DLD1 (cell line): ENCODE results near the gene ZNF593OS.

Experiments used
- in situ Hi-C: cut with HindIII; loops from 2 replicates; pipeline ENCODE4 v1.10.0; 2017; ENCODE audit warnings: low sequenced_read_pairs

The ZNF593OS gene

DNA sequence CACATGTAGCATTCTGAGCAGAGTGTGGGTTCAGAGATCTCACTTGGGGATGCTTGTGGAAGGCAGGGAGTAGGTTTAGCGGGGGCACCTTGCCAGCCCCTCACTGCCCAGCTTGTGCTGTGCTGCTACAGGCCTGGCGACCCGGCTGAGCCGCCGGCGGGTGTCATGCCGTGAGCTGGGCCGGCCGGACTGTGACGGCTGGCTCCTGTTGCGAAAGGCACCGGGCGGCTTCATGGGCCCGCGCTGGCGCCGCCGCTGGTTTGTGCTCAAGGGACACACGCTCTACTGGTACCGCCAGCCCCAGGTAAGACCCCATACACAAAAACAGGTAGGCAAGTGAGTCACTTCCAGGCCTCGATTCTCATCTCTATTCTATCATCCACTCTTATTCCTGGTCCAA, 13.3 kb upstream of the ZNF593OS start:
- in situ Hi-C loops: no loop called here

DNA sequence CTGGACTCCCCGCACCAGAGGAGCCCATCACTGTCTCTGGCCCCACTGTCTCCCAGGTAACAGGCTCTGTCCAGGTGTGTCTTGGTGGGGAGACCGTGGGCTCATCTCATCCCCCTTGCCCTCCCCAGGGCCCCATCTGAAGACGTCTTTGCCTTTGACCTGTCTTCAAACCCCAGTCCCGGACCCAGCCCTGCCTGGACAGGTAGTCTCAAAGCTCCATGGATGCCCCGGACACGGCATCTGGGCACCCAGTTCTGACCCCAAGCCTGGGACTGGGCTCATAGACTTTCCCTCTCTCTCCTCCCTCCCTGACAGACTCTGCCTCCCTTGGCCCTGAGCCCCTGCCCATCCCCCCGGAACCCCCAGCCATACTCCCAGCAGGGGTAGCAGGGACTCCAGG, 12.5 kb upstream of the ZNF593OS start:
- in situ Hi-C loops: no loop called here

DNA sequence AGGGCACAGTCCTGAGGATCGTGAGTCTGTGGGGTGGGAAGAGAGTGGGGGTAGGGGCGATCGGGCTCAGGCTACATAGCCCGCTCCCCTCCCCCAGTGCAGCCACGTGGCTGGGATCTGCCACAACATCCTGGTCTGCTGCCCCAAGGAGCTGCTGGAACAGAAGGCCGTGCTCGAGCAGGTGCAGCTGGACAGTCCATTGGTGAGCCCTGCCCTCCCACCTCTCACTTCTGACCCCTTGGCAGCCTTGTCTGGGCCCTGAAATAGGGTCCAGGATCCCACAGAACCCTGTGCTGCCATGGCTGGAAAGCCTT, 10.7 kb upstream of the ZNF593OS start:
- in situ Hi-C loops: no loop called here

DNA sequence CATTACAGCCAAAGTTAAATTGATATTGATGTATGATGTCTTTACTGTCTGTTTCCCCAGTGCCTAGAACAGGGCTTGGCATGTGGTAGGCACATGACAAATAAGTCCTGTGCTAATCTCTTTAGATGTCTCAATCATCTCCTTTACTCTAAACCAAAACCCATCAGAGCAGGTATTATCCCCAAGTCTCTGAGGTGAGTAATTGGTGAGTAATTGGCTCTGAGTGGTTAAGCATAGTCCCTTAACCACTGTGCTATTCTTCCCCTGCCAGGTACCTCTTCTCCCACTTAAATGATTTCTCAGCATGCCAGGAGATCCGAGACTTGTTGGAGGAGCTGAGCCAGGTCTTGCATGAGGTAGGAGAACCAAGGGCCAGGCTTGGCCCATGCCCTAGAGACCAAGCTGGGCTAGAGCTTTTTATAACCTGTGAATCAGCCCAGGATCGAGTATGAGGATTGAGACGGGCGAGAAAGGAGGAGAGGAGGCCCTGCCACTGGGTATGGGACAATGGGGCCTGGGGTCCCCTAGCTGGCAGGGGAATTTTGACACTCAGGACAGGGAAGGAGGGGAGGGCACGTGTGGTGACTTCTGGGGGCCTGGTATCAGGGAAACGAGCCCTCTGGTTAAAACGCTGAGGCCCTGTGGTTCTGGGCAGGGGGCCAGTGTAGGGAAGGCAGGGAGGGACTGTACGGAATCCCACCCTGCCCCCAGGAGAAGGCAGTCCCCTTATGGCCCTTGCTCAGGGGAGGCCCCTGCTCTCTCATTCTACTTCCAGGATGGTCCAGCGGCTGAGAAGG, 10.2 kb upstream of the ZNF593OS start:
- in situ Hi-C loops: no loop called here

DNA sequence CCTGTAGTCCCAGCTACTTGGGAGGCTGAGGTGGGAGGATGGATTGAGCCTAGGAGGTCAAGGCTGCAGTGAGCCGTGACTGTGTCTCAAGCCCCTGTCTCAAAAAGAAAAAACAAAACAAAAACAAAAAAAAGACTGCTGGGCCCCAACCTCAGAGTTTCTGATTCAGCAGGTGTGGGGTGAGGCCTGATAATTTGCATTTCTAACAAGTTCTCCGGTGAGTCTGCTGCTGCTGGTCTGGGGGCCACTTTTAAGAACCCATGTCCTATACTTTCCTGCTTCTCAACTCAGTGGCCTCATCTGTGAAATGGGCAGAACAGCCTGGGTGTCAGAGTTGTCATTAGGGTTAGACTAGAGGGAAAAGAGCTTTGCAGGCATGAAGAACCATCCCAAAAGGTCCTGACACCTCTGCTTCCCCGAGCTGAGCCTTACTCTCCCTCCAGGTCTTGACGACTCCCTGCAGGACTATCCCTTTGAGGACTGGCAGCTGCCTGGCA, 8.4 kb upstream of the ZNF593OS start:
- in situ Hi-C loops: no loop called here

DNA sequence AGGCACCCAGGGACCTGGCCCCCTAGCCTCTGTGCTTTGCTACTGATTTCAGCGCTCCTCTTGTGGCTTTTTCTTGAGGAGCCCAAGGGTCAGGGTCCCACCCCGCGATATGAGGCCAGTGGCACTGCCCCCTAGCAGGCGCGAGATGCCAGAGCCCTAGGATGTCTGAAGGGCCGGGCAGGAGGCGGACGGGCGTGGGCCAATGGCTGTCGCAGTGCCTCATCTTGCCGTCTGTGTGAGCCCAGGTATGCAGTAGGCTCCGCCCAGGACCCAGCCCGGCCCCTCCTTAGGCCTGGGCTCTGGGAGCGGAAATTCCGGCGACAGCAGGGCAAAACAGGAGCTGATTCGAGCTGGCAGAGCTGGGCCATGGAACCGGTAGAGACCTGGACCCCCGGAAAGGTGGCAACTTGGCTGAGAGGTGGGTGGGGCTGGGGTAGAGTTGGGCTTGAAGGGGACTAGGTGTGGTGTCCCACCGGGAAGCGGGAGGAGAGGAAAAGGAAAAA, 5.6 kb upstream of the ZNF593OS start, which contains the start of gene CNKSR1:
Gene CNKSR1 (plus strand): TSS at position 310 of the 503 bp plus-strand sequence. CDS start 57 bp downstream, at position 367.
- in situ Hi-C loops: no loop called here

DNA sequence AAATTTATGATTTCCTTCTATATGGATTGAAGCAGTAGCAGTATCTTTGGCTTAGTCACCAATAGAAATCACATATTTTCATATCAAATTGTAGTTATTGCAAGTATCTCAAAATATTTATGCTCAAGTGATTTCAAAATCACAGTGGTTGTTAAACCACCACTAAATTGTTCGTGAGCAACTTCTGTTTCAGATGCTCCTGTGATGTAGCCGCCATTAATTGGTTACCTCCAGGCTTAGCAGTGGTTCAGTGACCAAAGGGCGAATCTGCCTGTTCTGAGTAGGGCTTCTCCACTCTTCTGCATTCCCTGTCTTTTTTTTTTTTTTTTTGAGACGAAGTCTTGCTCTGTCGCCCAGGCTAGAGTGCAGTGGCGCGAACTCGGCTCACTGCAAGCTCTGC, 3.7 kb upstream of the ZNF593OS start:
- in situ Hi-C loops: no loop called here

DNA sequence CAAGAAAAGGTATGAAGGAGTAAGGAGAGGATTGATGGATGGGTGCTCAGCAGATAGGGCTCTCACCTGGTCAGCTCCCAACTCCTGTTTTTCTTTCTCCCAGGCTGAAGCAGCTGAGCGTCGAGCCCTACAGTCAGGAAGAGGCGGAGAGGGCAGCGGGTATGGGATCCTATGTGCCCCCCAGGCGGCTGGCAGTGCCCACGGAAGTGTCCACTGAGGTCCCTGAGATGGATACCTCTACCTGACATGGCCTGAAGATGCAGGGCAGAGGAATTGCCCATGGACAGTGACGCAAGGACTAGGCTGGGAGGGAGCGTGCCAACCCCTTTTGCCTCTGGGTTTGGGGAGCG, 1.2 kb downstream of the ZNF593OS start:
- in situ Hi-C loops: no loop called here

DNA sequence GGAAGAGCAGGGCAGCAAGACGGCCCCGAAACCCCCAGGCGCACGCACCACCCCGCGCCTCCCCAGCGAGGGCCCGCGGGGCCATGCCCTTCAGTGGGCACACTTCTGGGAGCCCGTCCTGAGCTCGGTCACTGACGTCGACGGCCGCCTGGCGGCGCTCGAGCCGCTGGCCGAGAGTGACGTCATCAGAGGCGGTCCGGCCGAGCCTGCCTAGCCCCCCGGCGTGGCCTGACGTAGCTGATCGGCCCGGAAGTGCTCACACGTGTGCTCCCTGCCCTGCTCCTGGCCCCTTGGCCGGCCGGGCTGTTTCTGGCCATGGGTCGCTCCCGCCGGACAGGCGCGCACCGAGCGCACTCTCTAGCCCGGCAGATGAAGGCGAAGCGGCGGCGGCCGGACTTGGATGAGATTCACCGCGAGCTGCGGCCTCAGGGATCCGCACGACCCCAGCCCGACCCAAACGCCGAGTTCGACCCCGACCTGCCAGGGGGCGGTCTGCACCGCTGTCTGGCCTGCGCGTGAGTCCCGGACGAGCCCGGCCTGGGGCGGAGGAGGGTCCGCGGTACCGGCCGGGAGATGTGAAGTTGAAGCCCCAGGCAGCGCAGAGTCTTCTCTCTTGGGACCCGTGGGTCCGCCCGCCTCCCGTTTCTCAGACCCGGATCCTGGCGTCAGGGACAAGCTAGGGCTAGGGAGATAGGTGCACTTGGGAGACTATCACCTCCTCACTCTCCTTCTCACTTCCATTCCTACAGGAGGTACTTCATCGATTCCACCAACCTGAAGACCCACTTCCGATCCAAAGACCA, 1.8 kb downstream of the ZNF593OS start, which contains the start of gene ZNF593:
Gene ZNF593 (plus strand): TSS at position 240 of the 803 bp plus-strand sequence. CDS start 76 bp downstream, at position 316.
- in situ Hi-C loops: loop anchor here (5.0 kb wide), 1 partner anchor 67 kb away; no protein-coding TSS in a partner anchor

DNA sequence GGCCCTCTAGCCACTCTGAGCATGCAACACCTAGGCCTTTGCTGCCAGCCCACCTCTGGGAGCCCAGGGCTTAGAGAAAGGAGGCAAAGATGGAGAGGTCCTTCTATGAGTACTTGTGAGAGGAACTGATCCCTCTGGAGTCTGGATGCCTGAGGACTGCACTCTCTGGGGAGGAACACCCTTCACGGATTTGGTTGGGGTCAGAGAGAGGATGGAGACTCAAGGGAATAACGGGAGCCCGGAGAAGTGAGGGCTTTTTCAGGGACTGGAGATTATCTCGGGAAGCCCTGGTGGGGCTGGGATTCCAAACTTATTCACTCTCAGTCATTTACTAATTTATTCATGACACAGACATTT, 2.5 kb downstream of the ZNF593OS start:
- in situ Hi-C loops: loop anchor here (5.0 kb wide), 1 partner anchor 68 kb away; no protein-coding TSS in a partner anchor

DNA sequence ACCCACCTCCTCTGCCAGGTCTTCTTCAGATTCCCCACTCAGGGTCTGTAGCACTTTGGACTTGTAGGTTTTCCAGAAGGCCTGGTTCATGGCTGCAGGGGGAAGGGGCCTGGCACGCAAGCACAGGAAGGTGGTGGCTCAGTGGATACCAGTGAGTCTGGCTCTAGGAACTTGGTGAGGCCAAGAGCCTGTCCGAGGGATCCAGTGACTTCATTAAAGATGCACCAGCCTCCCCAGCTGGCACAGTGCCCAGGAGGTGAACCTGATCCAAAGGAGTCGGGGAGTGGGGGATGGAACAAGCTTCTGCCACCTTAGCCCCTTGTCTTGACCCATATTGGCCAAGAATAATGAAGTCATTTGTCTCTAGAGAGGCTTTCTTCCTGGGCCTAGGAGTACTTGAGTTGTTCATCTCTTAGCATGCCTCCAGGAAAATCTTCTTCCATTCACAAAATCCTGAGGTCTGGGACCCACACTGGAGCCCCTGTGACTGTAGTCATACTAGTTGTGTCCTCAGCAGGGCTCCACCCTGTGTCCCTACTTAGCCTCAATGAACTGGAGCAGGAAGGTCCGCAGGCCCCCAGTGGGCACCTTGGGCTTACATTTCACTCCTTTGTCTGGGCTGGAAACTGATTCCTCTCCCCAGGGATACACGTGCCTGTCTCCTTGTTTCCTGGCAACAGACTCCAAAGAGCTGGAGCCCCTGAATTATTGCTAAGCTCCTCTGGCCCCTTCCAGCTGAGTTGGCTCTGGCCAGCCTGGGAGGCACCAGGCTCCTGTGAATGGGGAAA, 3.0 kb downstream of the ZNF593OS start, which contains the start of gene C1orf232:
Gene C1orf232 (minus strand): TSS at position 554 of the 788 bp plus-strand sequence. CDS start 464 bp downstream, at position 90.
- in situ Hi-C loops: loop anchor here (5.0 kb wide), 1 partner anchor 69 kb away; no protein-coding TSS in a partner anchor

DNA sequence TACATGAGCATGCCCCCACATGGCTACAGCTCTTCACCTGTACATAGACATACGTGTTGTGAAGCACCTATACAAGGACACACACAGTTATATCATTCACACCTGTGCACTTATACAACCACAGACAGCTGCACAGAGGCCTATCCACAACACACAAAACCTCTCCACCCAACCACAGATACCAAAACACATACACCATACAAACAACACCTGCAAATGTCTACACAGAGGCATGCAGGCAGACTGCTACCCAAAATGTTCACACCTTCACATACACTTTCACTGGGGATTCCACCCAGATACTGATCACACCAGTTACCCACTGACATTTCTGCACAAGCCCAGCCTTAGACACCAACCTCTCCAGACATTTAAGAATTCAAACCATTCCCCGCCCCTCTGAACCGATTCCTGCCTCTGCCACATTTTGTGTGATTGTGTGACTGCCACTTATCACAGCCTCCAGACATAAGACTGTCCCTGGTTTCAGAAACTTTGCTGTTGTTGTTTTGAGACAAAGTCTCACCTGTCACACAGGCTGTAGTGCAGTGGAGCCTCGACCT, 4.8 kb downstream of the ZNF593OS start:
- in situ Hi-C loops: loop anchor here (5.0 kb wide), 1 partner anchor 71 kb away; no protein-coding TSS in a partner anchor

DNA sequence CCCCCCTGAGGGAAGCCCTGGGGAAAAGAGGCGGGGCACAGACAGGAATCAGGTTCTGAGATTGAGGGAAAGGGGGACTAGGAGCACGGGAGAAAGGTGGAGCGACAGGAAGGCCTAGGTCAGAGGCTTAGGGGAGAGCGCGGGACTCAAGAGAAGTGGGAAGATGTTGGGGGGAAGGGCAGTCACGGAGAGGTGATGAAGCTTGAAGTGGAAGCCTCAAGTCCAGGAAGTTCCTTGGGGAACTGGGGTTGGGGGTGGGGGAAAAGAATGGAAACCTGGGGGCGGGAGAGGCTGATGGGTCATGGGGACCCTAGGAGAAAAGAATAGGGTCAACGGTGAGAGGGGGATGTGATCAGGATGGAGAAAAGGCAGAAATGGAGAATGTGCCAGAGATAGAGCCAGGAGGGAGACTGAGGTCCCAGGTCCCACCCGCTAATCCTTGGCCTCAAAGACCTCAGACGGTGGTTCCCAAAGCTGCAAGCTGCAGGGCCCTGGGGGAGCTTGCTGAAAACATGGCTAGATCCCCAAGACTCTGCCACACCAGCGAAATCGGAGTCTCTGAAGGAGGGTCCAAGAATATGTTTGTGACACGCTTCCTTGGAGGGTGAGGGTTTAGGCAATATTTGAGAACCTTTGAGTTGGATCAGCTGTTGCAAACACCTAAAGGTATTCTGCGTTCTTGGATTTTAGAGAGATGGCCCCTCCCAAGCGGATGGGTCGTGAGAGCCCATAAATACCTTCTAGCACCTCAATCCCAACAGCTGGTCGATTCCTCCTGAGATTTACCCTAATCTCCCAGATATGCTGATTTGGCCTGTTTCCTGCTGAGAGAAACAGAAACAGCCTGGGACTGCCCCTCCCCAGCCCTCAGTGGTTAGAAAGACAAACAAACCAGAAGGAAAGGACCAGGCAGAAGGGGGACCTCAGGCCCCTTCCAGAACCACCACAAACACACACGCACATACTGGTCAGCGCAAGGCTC, 6.5 kb downstream of the ZNF593OS start:
- in situ Hi-C loops: loop anchor here (5.0 kb wide), 1 partner anchor 72 kb away; no protein-coding TSS in a partner anchor

DNA sequence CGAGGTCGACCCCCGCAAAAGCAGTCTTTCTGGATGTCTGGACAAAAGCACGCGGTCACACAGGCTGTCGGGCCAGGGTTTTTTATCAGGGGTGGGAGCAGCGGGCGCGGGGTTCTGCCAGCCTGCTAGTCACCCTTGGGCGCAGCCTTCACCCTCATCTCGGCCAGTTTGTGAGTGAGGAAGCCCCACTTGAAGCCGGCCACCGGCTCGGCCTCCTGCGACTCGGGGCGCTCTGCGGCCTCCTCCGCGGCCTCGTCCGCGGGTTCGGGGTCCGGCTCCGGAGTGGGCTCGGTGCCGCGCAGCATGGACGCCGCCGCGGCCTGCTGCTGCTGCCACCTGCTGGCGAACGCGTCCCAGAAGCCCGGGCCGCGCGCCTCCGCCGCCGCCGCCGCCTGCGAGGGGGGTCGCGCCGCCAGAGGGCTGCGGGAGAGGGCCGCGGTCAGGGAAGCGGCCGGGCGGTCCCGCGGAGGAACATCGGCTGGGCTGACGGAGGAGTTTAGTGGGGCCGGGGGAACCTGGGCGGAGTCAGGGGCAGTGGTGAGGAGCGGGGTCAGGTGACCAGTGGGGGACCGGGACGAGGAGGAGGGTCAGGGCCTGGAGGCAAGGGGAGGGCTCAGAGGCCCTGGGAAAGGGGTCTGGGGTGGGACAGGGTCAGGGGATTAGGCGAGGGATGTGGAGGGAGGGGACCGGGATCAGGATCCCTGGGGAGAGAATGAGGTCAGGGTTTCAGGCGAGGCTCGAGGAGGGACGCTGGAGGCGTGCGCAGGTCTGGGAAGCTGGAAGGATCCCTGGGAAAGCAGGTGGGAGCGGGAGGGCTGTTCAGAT, 7.4 kb downstream of the ZNF593OS start:
- in situ Hi-C loops: no loop called here

DNA sequence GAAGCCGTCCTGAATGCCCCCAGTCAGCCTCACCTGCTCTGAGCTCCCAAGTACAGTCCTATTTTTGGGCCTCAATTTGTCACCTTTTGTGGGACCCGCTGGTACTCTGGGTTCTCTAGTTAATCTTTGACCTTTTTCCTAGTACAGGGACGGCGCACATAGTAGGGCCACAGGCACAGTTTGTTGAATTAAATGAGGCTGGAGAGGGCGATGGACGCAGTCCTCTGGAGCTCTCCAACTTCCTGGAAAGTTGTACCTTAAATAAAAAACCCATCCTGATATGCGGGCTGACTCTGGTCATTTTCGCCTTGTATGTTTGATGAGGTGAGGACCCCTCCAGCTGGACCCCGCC, 8.0 kb downstream of the ZNF593OS start:
- in situ Hi-C loops: no loop called here

DNA sequence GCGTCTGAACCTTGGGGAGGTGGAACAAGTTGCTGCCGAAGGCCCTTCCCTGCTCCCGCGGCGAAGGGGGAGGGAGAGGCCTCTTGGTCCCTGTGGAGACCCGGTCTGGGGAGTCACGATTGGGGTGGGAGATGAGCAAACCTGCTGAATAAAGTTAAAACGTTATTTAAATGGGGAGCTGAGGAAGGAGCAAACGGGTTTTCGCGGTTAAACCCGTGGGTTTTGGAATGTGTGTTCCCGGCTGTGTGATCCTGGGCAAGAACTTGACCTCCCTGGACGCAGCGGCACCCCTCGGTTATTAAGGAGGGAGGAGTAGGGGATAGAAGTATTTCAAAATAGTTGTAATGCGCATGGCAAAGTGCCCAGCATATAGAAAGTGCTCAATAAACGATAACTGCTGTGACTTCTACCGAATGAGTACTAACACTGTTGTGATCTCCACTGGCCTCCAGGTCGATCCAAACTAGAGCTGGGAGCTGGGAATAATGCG, 9.4 kb downstream of the ZNF593OS start:
- in situ Hi-C loops: no loop called here

DNA sequence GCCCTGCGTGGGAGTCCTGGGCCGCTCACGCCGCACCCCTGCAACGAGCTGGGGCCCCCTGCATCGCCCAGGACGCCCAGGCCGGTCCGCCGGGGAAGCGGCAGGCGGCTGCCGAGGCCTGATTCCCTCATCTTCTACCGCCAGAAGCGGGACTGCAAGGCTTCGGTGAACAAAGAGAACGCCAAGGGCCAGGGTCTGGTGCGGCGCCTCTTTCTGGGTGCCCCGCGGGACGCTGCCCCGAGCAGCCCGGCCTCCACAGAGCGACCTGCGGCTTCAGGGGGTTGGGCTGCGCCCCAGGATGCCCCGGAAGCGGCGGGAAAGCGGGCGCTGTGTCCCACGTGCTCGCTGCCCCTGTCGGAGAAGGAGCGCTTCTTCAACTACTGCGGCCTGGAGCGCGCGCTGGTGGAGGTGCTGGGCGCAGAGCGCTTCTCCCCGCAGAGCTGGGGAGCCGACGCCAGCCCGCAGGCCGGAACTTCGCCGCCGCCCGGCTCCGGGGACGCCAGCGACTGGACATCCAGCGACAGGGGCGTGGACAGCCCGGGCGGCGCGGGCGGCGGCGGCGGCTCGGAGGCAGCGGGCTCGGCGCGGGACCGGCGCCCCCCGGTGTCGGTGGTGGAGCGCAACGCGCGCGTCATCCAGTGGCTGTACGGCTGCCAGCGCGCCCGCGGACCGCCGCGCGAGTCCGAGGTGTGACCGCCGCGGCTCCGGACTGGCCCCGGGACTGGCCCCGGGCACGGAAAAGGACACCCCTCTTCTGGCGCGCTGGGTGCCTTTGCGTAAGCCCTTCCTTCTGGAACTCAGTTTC, 10.0 kb downstream of the ZNF593OS start:
- in situ Hi-C loops: no loop called here
